ENCODE data around the gene THBS2. TPM values are rescaled to one million over a fixed set of nuclear protein-coding genes. Genes with fewer than 3 reads are reported as not detected.

Gene THBS2
- total RNA-seq, 1 donor from 2014 or later: 0.13 TPM

DNA sequence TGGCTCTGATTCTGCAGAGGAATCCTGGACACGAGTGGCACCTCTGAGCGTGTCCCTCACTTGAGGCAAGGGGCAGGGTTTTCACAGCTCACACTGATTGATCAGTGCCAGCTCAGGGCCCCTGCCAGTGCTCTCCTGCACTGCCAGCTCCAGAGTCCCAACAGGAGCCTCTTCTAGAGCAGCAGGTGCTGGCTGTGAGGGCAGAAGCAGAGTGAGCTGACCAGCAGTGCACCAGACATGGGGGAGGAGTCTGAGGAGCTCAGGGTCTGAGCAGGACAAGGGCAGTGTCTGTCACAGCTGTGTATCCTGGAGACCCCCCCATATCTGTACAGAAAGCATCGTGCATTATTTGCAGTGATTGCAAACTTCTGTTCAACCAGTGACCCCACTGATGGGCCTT lies 31.5 kb upstream of the THBS2 start:
- Histone ChIP-seq H3K4me3 (no peak overlapping the region), H3K27ac (no peak overlapping the region), H3F3A (ENCODE audit: low read depth) (no peaks in the 10 kb centered on the region), H3K9me3 (ENCODE audit: low read depth) (no peaks in the 10 kb centered on the region), H3K36me3 (no peaks in the 10 kb centered on the region), H2AFZ (replicated peaks) (peak overlapping the region; percentile 40), H3K27me3 (no peaks in the 10 kb centered on the region), H3K4me2 (peak overlapping the region; percentile 2), H3K9ac (no peak overlapping the region), H3K4me1 (no peaks in the 10 kb centered on the region), H4K20me1 (ENCODE audit: low read depth) (no peaks in the 10 kb centered on the region), H3K79me2 (ENCODE audit: low read depth) (no peaks in the 10 kb centered on the region)
- H3K27me3 Mint-ChIP-seq (ENCODE audit: insufficient read depth, low read depth): peaks cover 2% of the 10 kb centered on the region
- no peak for DNase-seq (ENCODE audit: low spot score)
- peaks cover 3% of the 10 kb centered on the region for H3K4me1 Mint-ChIP-seq
- TF ChIP-seq EZH2 (IDR thresholded peaks at IDR 0.05) (no peak), EZH2phosphoT487 (IDR thresholded peaks at IDR 0.05) (no peak), CTCF (IDR thresholded peaks at IDR 0.05) (no peak)
- no peak overlapping the region for H3K27ac Mint-ChIP-seq
- H3K36me3 Mint-ChIP-seq: no peaks in the 10 kb centered on the region
- peaks cover 2% of the 10 kb centered on the region for H3K9me3 Mint-ChIP-seq
- H3K4me3 Mint-ChIP-seq: no peak overlapping the region

GRCh38 chr6:169283924-169284323 lies 30.3 kb upstream of the THBS2 start:
- Histone ChIP-seq H2AFZ (replicated peaks) (no peak overlapping the region), H3K27ac (no peak overlapping the region), H4K20me1 (ENCODE audit: low read depth) (no peaks in the 10 kb centered on the region), H3K4me2 (no peak overlapping the region), H3K27me3 (no peaks in the 10 kb centered on the region), H3K36me3 (no peaks in the 10 kb centered on the region), H3K4me1 (no peaks in the 10 kb centered on the region), H3K9ac (no peak overlapping the region), H3F3A (ENCODE audit: low read depth) (no peaks in the 10 kb centered on the region), H3K4me3 (no peak overlapping the region), H3K79me2 (ENCODE audit: low read depth) (no peaks in the 10 kb centered on the region), H3K9me3 (ENCODE audit: low read depth) (no peaks in the 10 kb centered on the region)
- Mint-ChIP-seq H3K27ac (no peak overlapping the region), H3K4me1 (no peaks in the 10 kb centered on the region), H3K4me3 (no peak overlapping the region), H3K9me3 (no peaks in the 10 kb centered on the region), H3K27me3 (ENCODE audit: insufficient read depth, low read depth) (peaks cover 2% of the 10 kb centered on the region), H3K36me3 (no peaks in the 10 kb centered on the region)
- no peak for DNase-seq (ENCODE audit: low spot score)
- no peak for TF ChIP-seq CTCF (IDR thresholded peaks at IDR 0.05)
- TF ChIP-seq EZH2phosphoT487 (IDR thresholded peaks at IDR 0.05): no peak
- no peak for TF ChIP-seq EZH2 (IDR thresholded peaks at IDR 0.05)

DNA sequence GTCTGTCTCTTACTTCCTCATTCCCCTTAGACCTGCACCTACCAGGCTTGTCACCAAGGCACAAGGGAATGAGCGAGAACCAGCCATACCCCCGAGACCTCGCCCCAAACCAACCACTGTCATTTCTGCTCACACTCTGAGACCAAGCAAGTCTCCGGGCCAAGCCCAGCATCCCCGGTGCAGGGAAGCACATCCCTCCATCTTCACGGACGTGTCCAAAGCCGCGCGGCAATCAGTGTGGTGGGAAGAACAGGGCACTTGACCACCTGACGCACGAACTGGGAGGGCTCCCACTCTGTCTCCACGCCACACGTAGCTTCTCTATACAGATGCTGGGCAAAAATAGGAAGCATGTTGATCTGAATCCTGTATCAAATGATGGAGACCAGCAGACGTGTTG lies 28.4 kb upstream of the THBS2 start:
- Histone ChIP-seq H3K4me2 (no peak overlapping the region), H2AFZ (replicated peaks) (no peak overlapping the region), H3K36me3 (no peaks in the 10 kb centered on the region), H3K27me3 (no peaks in the 10 kb centered on the region), H3K9ac (no peak overlapping the region), H3K79me2 (ENCODE audit: low read depth) (no peaks in the 10 kb centered on the region), H4K20me1 (ENCODE audit: low read depth) (no peaks in the 10 kb centered on the region), H3F3A (ENCODE audit: low read depth) (no peaks in the 10 kb centered on the region), H3K4me1 (no peaks in the 10 kb centered on the region), H3K27ac (no peak overlapping the region), H3K4me3 (no peak overlapping the region), H3K9me3 (ENCODE audit: low read depth) (no peaks in the 10 kb centered on the region)
- Mint-ChIP-seq H3K9me3 (no peaks in the 10 kb centered on the region), H3K27me3 (ENCODE audit: insufficient read depth, low read depth) (peaks cover 2% of the 10 kb centered on the region), H3K36me3 (no peaks in the 10 kb centered on the region), H3K4me1 (no peaks in the 10 kb centered on the region), H3K27ac (no peak overlapping the region), H3K4me3 (no peak overlapping the region)
- TF ChIP-seq CTCF (IDR thresholded peaks at IDR 0.05) (no peak), EZH2phosphoT487 (IDR thresholded peaks at IDR 0.05) (no peak), EZH2 (IDR thresholded peaks at IDR 0.05) (no peak)
- DNase-seq (ENCODE audit: low spot score): no peak
